Mesothelial cell of epicardium (in vitro differentiated cells): Measurements from ENCODE around the gene ICAM3. TPM values are rescaled to one million over a fixed set of nuclear protein-coding genes. Genes with fewer than 3 reads are reported as not detected.

Experiments
- DNase-seq, 2 experiments: peaks; one replicate each; pipeline ENCODE4 v3.0.0; 2021; ENCODE audit warnings: low spot score in 2 of 2; ENCODE audit not compliant: unreplicated experiment in 2 of 2
- H3K27ac Mint-ChIP-seq: 2 replicates; pipeline ENCODE4 v1.8.0; 2021; ENCODE audit warnings: mixed read lengths
- H3K27me3 Mint-ChIP-seq: 2 replicates; pipeline ENCODE4 v1.8.0; 2021; ENCODE audit warnings: low read depth, mixed read lengths
- H3K36me3 Mint-ChIP-seq: 2 replicates; pipeline ENCODE4 v1.8.0; 2021; ENCODE audit warnings: mixed read lengths
- H3K4me1 Mint-ChIP-seq: 2 replicates; pipeline ENCODE4 v1.8.0; 2021; ENCODE audit warnings: mixed read lengths
- H3K4me3 Mint-ChIP-seq: 2 replicates; pipeline ENCODE4 v1.8.0; 2021; ENCODE audit warnings: mild to moderate bottlenecking, moderate library complexity, mixed read lengths
- H3K9me3 Mint-ChIP-seq: 2 replicates; pipeline ENCODE4 v1.8.0; 2021; ENCODE audit warnings: mixed read lengths
- total RNA-seq: library from RNA; stranded (reverse); gene quantifications from 3 replicates; pipeline ENCODE4 v1.2.1, GENCODE V29; 2021
- TF ChIP-seq, protein P1 (sequence below): fragments of 200-600 bp; sonication (generic); IDR thresholded peaks from one replicate; pipeline ENCODE4 v1.5.0; 2021; ENCODE audit warnings: antibody characterized with exemption; ENCODE audit not compliant: unreplicated experiment

ICAM3 gene
- total RNA-seq, 1 donor from 2014 or later = 2.3 TPM

DNA sequence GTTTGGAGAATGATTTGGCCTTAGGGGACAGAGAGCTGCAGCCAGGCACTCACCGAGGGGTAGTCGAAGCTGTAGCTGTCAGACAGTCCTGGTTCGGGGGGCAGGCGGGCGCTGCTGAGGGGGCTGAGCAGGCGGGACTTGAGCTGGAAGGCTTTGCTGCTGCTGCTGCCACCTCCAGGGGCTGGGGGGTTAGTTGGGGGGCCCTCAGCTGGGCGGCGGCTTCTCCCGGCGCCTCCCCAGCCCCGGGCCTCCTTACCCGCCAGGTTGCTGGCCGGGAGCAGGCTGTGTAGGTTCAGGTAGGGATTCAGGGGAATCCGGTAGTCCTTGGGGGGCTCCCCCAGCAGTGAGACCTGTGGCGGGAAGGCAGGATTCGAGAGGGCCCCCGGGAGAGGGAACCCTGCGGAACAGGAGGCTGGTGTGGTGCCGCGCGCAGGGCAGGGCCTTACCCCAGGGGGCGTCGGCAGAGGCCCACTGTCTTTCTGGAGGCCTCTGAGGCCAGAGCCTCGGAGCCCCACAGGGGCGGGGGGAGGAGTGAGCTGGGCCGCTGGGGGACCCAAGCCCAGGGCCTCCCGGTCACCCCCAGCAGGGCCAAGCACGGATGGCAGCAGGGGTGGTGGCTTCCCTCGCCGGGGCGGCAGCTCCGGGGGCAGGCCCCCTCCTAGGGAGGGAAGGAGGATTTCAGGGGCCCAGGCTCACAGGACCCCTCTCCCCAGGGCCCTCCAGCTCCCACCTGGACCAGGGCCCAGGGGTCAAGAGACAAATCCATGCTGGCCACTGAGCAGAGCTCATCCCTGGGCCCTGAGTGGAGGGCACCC lies 18.6 kb downstream of the ICAM3 start:
- TF ChIP-seq, protein P1, sequence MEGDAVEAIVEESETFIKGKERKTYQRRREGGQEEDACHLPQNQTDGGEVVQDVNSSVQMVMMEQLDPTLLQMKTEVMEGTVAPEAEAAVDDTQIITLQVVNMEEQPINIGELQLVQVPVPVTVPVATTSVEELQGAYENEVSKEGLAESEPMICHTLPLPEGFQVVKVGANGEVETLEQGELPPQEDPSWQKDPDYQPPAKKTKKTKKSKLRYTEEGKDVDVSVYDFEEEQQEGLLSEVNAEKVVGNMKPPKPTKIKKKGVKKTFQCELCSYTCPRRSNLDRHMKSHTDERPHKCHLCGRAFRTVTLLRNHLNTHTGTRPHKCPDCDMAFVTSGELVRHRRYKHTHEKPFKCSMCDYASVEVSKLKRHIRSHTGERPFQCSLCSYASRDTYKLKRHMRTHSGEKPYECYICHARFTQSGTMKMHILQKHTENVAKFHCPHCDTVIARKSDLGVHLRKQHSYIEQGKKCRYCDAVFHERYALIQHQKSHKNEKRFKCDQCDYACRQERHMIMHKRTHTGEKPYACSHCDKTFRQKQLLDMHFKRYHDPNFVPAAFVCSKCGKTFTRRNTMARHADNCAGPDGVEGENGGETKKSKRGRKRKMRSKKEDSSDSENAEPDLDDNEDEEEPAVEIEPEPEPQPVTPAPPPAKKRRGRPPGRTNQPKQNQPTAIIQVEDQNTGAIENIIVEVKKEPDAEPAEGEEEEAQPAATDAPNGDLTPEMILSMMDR = no peak

DNA sequence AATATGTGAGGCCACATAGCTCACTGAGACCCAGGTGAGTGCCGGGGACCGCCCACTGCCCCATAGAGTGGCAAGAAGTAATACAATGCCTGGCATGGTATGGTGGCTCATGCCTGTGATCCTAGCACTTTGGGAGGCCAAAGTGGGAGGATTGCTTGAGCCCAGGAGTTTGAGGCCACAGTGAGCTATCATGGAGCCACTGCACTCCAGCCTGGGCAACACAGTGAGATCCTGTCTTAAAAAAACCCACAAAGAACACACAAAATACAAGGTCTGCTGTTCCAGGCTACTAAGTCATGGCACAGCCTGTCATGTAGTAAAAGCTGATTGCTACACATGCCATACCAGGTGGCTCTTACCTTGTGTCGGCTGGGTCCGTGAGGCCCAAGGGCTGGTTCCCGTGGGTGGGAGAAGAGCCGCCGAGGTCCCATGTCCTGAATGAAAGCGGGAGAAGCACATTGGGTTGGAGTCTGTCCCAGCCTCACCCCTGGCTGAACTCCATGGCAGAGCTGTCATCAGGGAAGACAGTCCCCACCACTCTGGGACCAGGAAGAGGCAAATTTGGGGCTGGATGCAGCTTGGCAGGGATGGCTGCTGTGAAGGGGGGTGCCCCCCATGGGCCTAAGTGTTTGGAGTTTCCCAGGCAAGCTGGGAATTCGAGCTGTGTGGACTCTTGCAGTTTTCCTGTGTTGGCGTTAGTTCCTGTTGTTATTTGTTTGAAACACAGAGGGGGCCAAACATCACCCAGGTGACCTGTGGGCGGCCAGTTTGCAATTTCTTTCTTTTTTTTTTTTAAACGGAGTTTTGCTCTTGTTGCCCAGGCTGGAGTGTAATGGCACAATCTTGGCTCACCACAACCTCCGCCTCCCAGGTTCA lies 20.4 kb downstream of the ICAM3 start:
- Mint-ChIP-seq H3K27me3 (no peaks in the 10 kb centered on the region), H3K4me3 (no peak overlapping the region), H3K27ac (no peak overlapping the region), H3K36me3 (peaks cover 17% of the 10 kb centered on the region), H3K4me1 (peaks cover 15% of the 10 kb centered on the region), H3K9me3 (no peaks in the 10 kb centered on the region)
- DNase-seq = no peak
- TF ChIP-seq, protein P1 = no peak

More for the DNA sequence above, 18.6 kb downstream of the ICAM3 start:
- H3K4me3 Mint-ChIP-seq = no peak overlapping the region
- peaks cover 17% of the 10 kb centered on the region for H3K36me3 Mint-ChIP-seq
- H3K27me3 Mint-ChIP-seq = no peaks in the 10 kb centered on the region
- no peak for DNase-seq
- H3K4me1 Mint-ChIP-seq = peaks cover 5% of the 10 kb centered on the region
- H3K9me3 Mint-ChIP-seq = no peaks in the 10 kb centered on the region
- no peak overlapping the region for H3K27ac Mint-ChIP-seq

DNA sequence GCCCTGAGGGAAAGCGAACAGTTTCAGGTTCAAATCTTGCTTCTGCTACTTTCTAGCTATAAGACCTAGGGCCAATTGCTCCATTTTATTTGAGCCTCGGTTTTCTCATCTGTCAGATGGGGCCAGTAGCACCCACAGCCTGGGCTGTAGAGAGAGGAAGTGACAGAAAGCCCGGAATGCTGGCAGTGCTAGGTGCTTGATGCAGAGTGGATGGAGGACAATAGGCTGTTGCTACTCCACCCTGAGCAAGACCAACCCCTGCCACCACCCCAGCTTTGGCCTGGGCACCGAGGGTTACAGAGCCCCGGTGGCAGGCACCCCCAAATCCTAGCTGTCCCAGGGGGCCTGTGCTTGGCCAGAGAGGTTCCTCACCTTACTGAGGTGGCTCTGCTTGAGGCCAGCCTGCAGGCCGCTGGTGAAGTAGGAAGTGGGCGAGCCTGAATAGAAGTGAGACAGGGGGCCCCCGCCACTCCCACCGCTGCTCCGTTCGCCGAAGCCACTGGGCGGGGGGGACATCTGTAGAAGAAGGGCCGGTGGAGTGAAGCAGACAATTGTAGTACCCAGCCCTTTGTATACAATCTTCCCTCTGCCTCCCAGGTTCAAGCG lies 21.5 kb downstream of the ICAM3 start:
- Mint-ChIP-seq H3K9me3 (no peaks in the 10 kb centered on the region), H3K27ac (no peak overlapping the region), H3K27me3 (no peaks in the 10 kb centered on the region)

DNA sequence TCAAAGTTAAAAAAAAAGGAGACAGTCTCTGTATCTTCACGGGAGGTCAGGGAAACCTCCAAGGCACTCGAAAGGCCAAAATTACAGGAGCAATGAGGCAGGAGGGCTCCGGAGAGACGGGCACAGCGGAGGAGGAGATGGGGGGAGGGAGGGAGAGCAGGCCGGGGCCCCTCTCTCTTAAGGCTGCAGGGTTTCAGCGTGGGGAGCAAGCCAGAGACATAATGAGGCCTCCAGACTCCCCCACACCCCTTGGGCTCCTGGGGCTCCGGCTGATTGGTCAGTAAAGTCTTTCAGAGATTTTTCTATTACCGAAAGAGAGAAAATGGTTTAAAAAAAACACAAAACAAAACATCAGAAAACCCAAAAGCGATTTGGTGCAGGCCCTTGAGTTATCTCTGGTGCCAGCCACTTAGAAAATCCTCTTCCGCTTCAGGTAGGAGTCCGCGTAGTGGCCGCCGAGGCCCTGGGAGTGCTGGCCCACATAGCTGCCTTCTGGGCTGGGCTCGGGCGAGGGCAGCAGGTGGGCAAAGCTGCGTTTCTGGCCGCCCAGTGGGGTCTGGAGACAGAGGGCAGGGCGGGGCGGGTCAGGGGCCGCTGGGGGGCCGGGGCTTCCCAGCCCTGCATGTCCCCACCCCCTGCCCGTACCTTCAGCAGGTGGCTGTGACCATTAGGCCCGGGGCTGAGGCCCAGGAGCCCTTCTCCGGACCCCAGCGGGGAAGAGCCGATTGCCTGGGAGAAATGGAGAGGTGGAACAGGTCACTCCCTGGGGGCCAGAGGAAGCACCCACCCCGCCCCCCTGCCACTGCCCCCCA lies 22.2 kb downstream of the ICAM3 start:
- Mint-ChIP-seq H3K9me3 (no peaks in the 10 kb centered on the region), H3K27me3 (no peaks in the 10 kb centered on the region), H3K4me1 (peaks cover 15% of the 10 kb centered on the region), H3K36me3 (peaks cover 20% of the 10 kb centered on the region), H3K27ac (peak overlapping the region; percentile 34), H3K4me3 (peak overlapping the region; percentile 8)
- DNase-seq = no peak
- TF ChIP-seq, protein P1 = no peak

More for the DNA sequence above, 21.5 kb downstream of the ICAM3 start:
- peaks cover 15% of the 10 kb centered on the region for H3K4me1 Mint-ChIP-seq
- TF ChIP-seq, protein P1 = no peak
- no peak for DNase-seq
- peaks cover 20% of the 10 kb centered on the region for H3K36me3 Mint-ChIP-seq
- H3K4me3 Mint-ChIP-seq = no peak overlapping the region
